HCT116 (cell line): Measurements from ENCODE around the gene ASIP. TPM values are rescaled to one million over a fixed set of nuclear protein-coding genes. Genes with fewer than 3 reads are reported as not detected.
"Not testable (repeated sequence)": the region's sequence is repeated elsewhere in the genome, so short reads cannot be mapped to it uniquely, and the experiment has no call there.

ENCODE experiments used
- ATAC-seq: fragments of 200-7000 bp; cut with Tn5 transposase; 2 replicates; pipeline ENCODE4 v1.9.1; 2020; ENCODE audit warnings: mild to moderate bottlenecking, moderate library complexity
- BruUV-seq: library from RNA; stranded (reverse); fragments of 400-500 nt; replicated peaks from 2 replicates; lab custom pipeline; 2021; lab: Mats Ljungman, UMichigan
- CTCF ChIA-PET: fragments of 300-600 bp; sonication (Branson Sonifier 250); formaldehyde crosslinking; loops from one replicate; lab custom pipeline; 2021; ENCODE audit warnings: antibody characterized with exemption; lab: Charles Lee
- POLR2A ChIA-PET: fragments of 300-600, 350-600 bp; sonication (Branson Sonifier 250); formaldehyde crosslinking; loops from one replicate; lab custom pipeline; 2021; ENCODE audit warnings: antibody characterized with exemption; lab: Charles Lee
- RAD21 ChIA-PET, 2 experiments: fragments of 300-600 bp; sonication (Branson Sonifier 250); formaldehyde crosslinking; loops; one replicate each; lab custom pipeline; 2023; ENCODE audit warnings: low total read pairs in 2 of 2; ENCODE audit not compliant: uncharacterized antibody in 2 of 2, unreplicated experiment in 2 of 2, low non-redundant PET in 1 of 2; lab: Charles Lee
- DNase-seq: peaks from one replicate; pipeline ENCODE4 v3.0.0-alpha.2; 2010; ENCODE audit warnings: low read depth, low spot score
- H2AFZ ChIP-seq: fragments of 200-600 bp; shearing (Covaris generic), sonication (generic); 2 replicates; pipeline ENCODE4 v1.6.1; 2017; ENCODE audit warnings: low read depth, mixed run types, mixed read lengths, antibody characterized with exemption, low read length; ENCODE audit not compliant: poor library complexity, severe bottlenecking
- H3K27ac ChIP-seq: 2 replicates; pipeline ENCODE4 v1.5.1; 2012; ENCODE audit warnings: low read depth, low read length
- H3K27me3 ChIP-seq: fragments of 200-600 bp; sonication (generic); 2 replicates; pipeline ENCODE4 v1.6.1; 2016; ENCODE audit warnings: mixed run types, low read length, mixed read lengths; ENCODE audit not compliant: insufficient read depth
- H3K36me3 ChIP-seq, 2 experiments: fragments of 200-500 bp in 1 of 2; fragments of 200-600 bp in 1 of 2; sonication (Bioruptor generic) in 1 of 2; sonication (generic) in 1 of 2; 2 replicates each; pipeline versions ENCODE4 v1.5.1 to v1.6.1; 2014 to 2016; ENCODE audit warnings: low read length in 2 of 2, inconsistent platforms in 1 of 2, mixed read lengths in 1 of 2, mixed run types in 1 of 2; ENCODE audit not compliant: insufficient read depth in 2 of 2, control insufficient read depth in 1 of 2
- H3K4me1 ChIP-seq, 2 experiments: fragments of 200-600 bp in 1 of 2; sonication (generic) in 1 of 2; 2 replicates each; pipeline versions ENCODE4 v1.5.1 to v1.6.1; 2012 to 2017; ENCODE audit warnings: low read length in 2 of 2, inconsistent platforms in 1 of 2, mild to moderate bottlenecking in 1 of 2, mixed read lengths in 1 of 2, mixed run types in 1 of 2, moderate library complexity in 1 of 2; ENCODE audit not compliant: insufficient read depth in 2 of 2, control insufficient read depth in 1 of 2
- H3K4me2 ChIP-seq: fragments of 200-600 bp; sonication (generic); 2 replicates; pipeline ENCODE4 v1.6.1; 2017; ENCODE audit warnings: mixed run types, low read length, mixed read lengths
- H3K4me3 ChIP-seq, 2 experiments: fragments of 200-600 bp in 1 of 2; sonication (generic) in 1 of 2; replicated peaks in 1 of 2; 2 replicates each; pipeline ENCODE4 v1.5.1; 2011 to 2016; ENCODE audit warnings: low read length in 2 of 2, control low read depth in 1 of 2, low read depth in 1 of 2, mild to moderate bottlenecking in 1 of 2, mixed read lengths in 1 of 2, mixed run types in 1 of 2
- H3K79me2 ChIP-seq: fragments of 200-600 bp; sonication (generic); 2 replicates; pipeline ENCODE4 v1.6.1; 2017; ENCODE audit warnings: mild to moderate bottlenecking, mixed run types, low read length, moderate library complexity, mixed read lengths; ENCODE audit not compliant: insufficient read depth
- H3K9ac ChIP-seq: fragments of 200-600 bp; sonication (generic); 2 replicates; pipeline ENCODE4 v1.6.1; 2016; ENCODE audit warnings: low read length, mixed read lengths
- H3K9me2 ChIP-seq: fragments of 200-600 bp; sonication (generic), shearing (Covaris generic); 2 replicates; pipeline ENCODE4 v1.6.1; 2017; ENCODE audit warnings: mixed run types, mild to moderate bottlenecking, moderate library complexity; ENCODE audit not compliant: insufficient read depth
- H3K9me3 ChIP-seq, 2 experiments: fragments of 200-500 bp in 1 of 2; fragments of 200-600 bp in 1 of 2; sonication (Bioruptor generic) in 1 of 2; sonication (generic) in 1 of 2; 2 replicates each; pipeline ENCODE4 v1.6.1; 2014 to 2017; ENCODE audit warnings: low read length in 2 of 2, mixed read lengths in 2 of 2, inconsistent platforms in 1 of 2, low read depth in 1 of 2, mild to moderate bottlenecking in 1 of 2, mixed run types in 1 of 2, moderate library complexity in 1 of 2; ENCODE audit not compliant: control insufficient read depth in 1 of 2, insufficient read depth in 1 of 2
- H4K20me1 ChIP-seq: fragments of 200-600 bp; sonication (generic), shearing (Covaris generic); 2 replicates; pipeline ENCODE4 v1.6.1; 2017; ENCODE audit warnings: mixed run types, mild to moderate bottlenecking, moderate library complexity; ENCODE audit not compliant: insufficient read depth
- ATF3 ChIP-seq: IDR thresholded peaks from 2 replicates; pipeline ENCODE4 v1.6.1; 2012
- CBX3 ChIP-seq: IDR thresholded peaks from 2 replicates; pipeline ENCODE4 v1.6.1; 2012; ENCODE audit warnings: low read depth
- CEBPB ChIP-seq: IDR thresholded peaks from 2 replicates; pipeline ENCODE4 v1.6.1; 2012; ENCODE audit warnings: low read depth
- EGR1 ChIP-seq: IDR thresholded peaks from 2 replicates; pipeline ENCODE4 v1.6.1; 2012; ENCODE audit warnings: low read depth
- EZH2 ChIP-seq: fragments of 200-600 bp; sonication (generic); IDR thresholded peaks from 2 replicates; pipeline ENCODE4 v1.6.1; 2017; ENCODE audit warnings: antibody characterized with exemption, mixed run types
- EZH2phosphoT487 ChIP-seq: fragments of 200-600 bp; IDR thresholded peaks from 2 replicates; pipeline ENCODE4 v1.6.1; 2018; ENCODE audit warnings: antibody characterized with exemption, borderline replicate concordance
- JUND ChIP-seq: IDR thresholded peaks from 2 replicates; pipeline ENCODE4 v1.6.1; 2012
- MAX ChIP-seq: IDR thresholded peaks from 2 replicates; pipeline ENCODE4 v1.6.1; 2012
- POLR2A ChIP-seq: IDR thresholded peaks from 2 replicates; pipeline ENCODE4 v1.7.0; 2011; ENCODE audit warnings: borderline replicate concordance; ENCODE audit not compliant: insufficient read depth, insufficient read length; ENCODE audit errors: extremely low read depth
- RAD21 ChIP-seq: IDR thresholded peaks from 2 replicates; pipeline ENCODE4 v1.6.1; 2012; ENCODE audit warnings: low read depth, mild to moderate bottlenecking
- SIN3A ChIP-seq: IDR thresholded peaks from 2 replicates; pipeline ENCODE4 v1.6.1; 2012; ENCODE audit warnings: low read depth
- SP1 ChIP-seq: IDR thresholded peaks from 2 replicates; pipeline ENCODE4 v1.6.1; 2012; ENCODE audit warnings: low read depth
- SRF ChIP-seq: IDR thresholded peaks from 2 replicates; pipeline ENCODE4 v1.6.1; 2012; ENCODE audit warnings: low read depth
- TCF7L2 ChIP-seq: IDR thresholded peaks from 2 replicates; pipeline ENCODE4 v1.7.0; 2011; ENCODE audit warnings: borderline replicate concordance, inconsistent platforms; ENCODE audit not compliant: insufficient read depth, insufficient read length; ENCODE audit errors: extremely low read depth
- ZBTB33 ChIP-seq: IDR thresholded peaks from 2 replicates; pipeline ENCODE4 v1.6.1; 2011; ENCODE audit warnings: mild to moderate bottlenecking, low read length, moderate library complexity; ENCODE audit not compliant: insufficient replicate concordance; ENCODE audit errors: extremely low read depth
- ZFX ChIP-seq: fragments of 450-650 bp; IDR thresholded peaks from 2 replicates; pipeline ENCODE4 v1.6.1; 2017
- ZNF274 ChIP-seq: fragments of 200-500 bp; sonication (Bioruptor generic); IDR thresholded peaks from 2 replicates; pipeline ENCODE4 v1.6.1; 2014; ENCODE audit warnings: mild to moderate bottlenecking, low read depth, low read length, inconsistent platforms
- intact Hi-C: fragments of 100-400 bp; cut with micrococcal nuclease; formaldehyde crosslinking; loops from 2 replicates; pipeline ENCODE4 v1.10.0; 2022
- total RNA-seq: library from RNA; stranded (reverse); gene quantifications from one replicate; pipeline ENCODE4 v1.2.1, GENCODE V29; 2021; ENCODE audit not compliant: unreplicated experiment

ASIP gene
- total RNA-seq, 1 experiment from 2014 or later = not detected

- CTCF ChIA-PET = interaction anchor here (1.1 kb wide), 1 partner anchor 321 kb away, joined by 3 read pairs; no protein-coding TSS in a partner anchor
- no peak for ATAC-seq
- RAD21 ChIA-PET = no interaction called here
- TF ChIP-seq SIN3A (no peak), ZFX (no peak), SP1 (no peak), TCF7L2 (no peak), EGR1 (no peak), CEBPB (no peak), RAD21 (no peak), CBX3 (no peak), EZH2phosphoT487 (no peak), ZNF274 (no peak), JUND (no peak), ZBTB33 (no peak), POLR2A (no peak), EZH2 (no peak), SRF (no peak), ATF3 (no peak), MAX (no peak)
- TF ChIP-seq, all 23 proteins: peak for 0
- Histone ChIP-seq H3K27me3 (no peaks in the 10 kb centered on the region), H3K36me3 (no peaks in the 10 kb centered on the region), H3K27ac (no peak overlapping the region), H3K4me1 (no peaks in the 10 kb centered on the region), H3K4me3 (no peak overlapping the region), H4K20me1 (no peaks in the 10 kb centered on the region), H3K9me2 (no peaks in the 10 kb centered on the region), H3K9me3 (no peaks in the 10 kb centered on the region), H3K79me2 (no peaks in the 10 kb centered on the region), H3K9ac (no peak overlapping the region), H2AFZ (no peak overlapping the region), H3K4me2 (no peak overlapping the region)
- no peak for DNase-seq
- no TSS peak for BruUV-seq
- intact Hi-C loops = no loop called here
- POLR2A ChIA-PET = no interaction called here
These were observed 39.7 kb upstream of the ASIP start for GRCh38 chr20:34201531-34201930.

DNA sequence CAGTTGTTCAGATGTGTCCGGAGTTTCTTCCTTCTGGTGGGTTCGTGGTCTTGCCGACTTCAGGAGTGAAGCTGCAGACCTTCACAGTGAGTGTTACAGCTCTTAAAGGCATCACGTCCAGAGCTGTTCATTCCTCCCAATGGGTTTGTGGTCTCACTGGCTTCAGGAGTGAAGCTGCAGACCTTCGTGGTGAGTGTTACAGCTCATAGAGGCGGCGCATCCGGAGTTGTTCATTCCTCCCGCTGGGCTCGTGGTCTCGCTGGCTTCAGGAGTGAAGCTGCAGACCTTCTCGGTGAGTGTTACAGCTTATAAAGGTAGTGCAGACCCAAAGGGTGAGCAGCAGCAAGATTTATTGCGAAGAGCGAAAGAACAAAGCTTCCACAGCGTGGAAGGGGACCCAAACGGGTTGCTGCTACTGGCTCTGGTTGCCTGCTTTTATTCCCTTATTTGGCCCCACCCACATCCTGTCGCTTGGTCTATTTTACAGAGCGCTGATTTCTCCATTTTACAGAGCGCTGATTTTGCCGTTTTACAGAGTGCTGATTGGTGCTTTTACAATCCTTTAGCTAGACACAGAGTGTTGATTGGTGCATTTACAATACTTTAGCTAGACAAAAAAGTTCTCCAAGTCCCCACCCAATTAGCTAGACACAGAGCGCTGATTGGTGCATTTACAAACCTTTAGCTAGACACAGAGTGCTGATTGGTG is 35.9 kb upstream of the ASIP start:
- CTCF ChIA-PET, H3K9ac ChIP-seq, DNase-seq, H3K36me3 ChIP-seq, intact Hi-C loops, H3K79me2 ChIP-seq, RAD21 ChIA-PET, POLR2A ChIA-PET, H3K9me2 ChIP-seq, H3K4me2 ChIP-seq, BruUV-seq, H3K27me3 ChIP-seq, H3K4me3 ChIP-seq, H3K4me1 ChIP-seq, H3K9me3 ChIP-seq, H4K20me1 ChIP-seq, H3K27ac ChIP-seq, H2AFZ ChIP-seq, ATAC-seq: not testable (repeated sequence)
